ENCODE measurements around the gene PTGS1.

Gene PTGS1

DNA sequence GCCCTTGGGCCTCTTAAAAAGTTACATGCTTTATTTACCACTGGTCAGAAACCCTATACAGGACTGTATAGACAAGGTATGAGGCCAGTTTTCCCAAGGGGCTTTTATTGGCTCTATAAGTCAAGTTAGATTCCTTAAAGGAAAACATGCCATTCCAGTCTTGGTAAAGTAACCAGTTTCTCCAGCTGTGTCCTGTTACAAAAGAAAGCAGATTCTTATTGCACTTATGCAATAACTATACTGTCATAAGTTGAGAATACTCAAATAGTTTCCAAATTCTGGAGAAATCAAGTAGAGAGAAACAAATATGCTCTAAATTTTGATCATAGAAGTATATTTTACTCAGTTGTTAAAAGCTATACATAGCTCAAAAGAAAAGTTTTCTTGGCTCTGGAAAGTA lies 47.2 kb downstream of the PTGS1 start:
- H3K36me3 ChIP-seq (ENCODE audit: control insufficient read depth, insufficient read depth, low read length) = no peaks in the 10 kb centered on the region
- peaks cover 3% of the 10 kb centered on the region; the same call in 1 of the 2 replicates for H3K9me3 ChIP-seq (ENCODE audit: control insufficient read depth, insufficient read depth, low read length)
- no peak overlapping the region for H3K27ac ChIP-seq (ENCODE audit: low read length)
- no peak for DNase-seq (ENCODE audit: low read depth, low spot score)
- no peak overlapping the region for H3K4me3 ChIP-seq (ENCODE audit: low read length)
- no peaks in the 10 kb centered on the region for H3K4me1 ChIP-seq (ENCODE audit: control insufficient read depth, insufficient read depth, low read length)
- H3K27me3 ChIP-seq (ENCODE audit: control insufficient read depth, insufficient read depth, low read length) = no peaks in the 10 kb centered on the region

DNA sequence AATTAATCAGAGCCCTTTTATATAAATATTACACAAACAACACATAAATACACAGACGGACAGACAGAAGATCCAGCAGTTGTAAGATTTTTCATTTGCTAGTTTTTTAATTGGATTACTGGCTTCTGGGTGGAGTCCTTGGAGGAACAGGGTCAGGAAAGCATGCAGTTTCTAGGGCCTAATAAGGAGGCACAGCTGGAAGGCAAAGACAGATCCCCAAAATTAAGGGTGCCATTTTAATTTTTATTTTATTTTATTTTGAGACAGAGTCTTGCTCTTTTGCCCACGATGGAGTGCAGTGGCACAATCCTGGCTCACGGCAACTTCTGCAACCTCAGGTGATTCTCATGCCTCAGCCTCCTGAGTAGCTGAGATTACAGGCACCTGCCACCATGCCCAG lies 49.5 kb downstream of the PTGS1 start:
- H3K27me3 ChIP-seq (ENCODE audit: control insufficient read depth, insufficient read depth, low read length) = no peaks in the 10 kb centered on the region
- no peaks in the 10 kb centered on the region for H3K36me3 ChIP-seq (ENCODE audit: control insufficient read depth, insufficient read depth, low read length)
- no peaks in the 10 kb centered on the region for H3K4me1 ChIP-seq (ENCODE audit: control insufficient read depth, insufficient read depth, low read length)
- H3K4me3 ChIP-seq (ENCODE audit: low read length) = no peak overlapping the region
- H3K27ac ChIP-seq (ENCODE audit: low read length) = no peak overlapping the region
- WGBS (ENCODE audit: insufficient coverage, insufficient read length) = no CpG with 5 or more reads among the region's 3 CpGs
- H3K9me3 ChIP-seq (ENCODE audit: control insufficient read depth, insufficient read depth, low read length) = peaks cover 3% of the 10 kb centered on the region; the same call in 1 of the 2 replicates
- DNase-seq (ENCODE audit: low read depth, low spot score) = no peak

DNA sequence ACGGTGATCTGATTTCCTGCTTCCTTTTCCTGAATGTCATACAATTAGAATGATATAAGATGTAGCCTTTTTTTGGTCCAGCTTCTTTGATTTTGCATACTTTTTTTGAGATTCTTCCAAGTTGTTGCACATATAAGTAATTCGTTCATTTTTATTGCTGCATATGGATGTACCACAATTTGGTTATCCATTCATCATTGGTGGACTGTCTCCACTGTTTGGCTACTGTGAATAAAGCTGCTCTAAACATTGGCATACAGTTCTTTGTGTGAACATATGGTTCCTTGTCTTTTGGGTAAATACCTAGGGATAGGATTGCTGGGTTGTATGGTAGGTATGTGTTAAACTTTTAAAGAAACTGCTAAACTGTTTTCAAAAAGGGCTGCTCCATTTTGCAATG lies 54.3 kb downstream of the PTGS1 start:
- Histone ChIP-seq H3K4me1 (ENCODE audit: control insufficient read depth, insufficient read depth, low read length) (no peaks in the 10 kb centered on the region), H3K36me3 (ENCODE audit: control insufficient read depth, insufficient read depth, low read length) (no peaks in the 10 kb centered on the region), H3K9me3 (ENCODE audit: control insufficient read depth, insufficient read depth, low read length) (peaks cover 2% of the 10 kb centered on the region; the same call in 1 of the 2 replicates), H3K27me3 (ENCODE audit: control insufficient read depth, insufficient read depth, low read length) (no peaks in the 10 kb centered on the region), H3K4me3 (ENCODE audit: low read length) (no peak overlapping the region), H3K27ac (ENCODE audit: low read length) (no peak overlapping the region)
- DNase-seq (ENCODE audit: low read depth, low spot score) = no peak
- no CpG with 5 or more reads among the region's 2 CpGs for WGBS (ENCODE audit: insufficient coverage, insufficient read length)

DNA sequence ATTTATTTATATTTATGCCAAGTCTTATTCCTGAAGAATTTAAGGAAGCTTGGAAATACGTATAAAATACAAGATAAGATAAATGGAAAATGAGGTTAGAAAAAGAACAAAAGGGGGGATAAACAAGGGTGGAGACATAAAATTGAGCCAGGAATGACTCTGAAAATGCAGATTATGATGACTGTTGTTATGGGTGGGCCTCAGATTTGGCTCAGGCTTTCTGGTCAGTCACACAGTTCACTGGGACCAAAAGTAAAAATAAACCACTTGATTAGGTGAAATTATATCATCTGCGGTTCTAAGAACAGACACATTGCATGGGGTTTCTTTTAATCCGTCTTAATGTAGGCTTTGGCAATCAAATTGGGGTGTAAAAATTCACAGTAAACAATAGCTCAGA lies 55.9 kb downstream of the PTGS1 start:
- Histone ChIP-seq H3K36me3 (ENCODE audit: control insufficient read depth, insufficient read depth, low read length) (no peaks in the 10 kb centered on the region), H3K27ac (ENCODE audit: low read length) (no peak overlapping the region), H3K4me1 (ENCODE audit: control insufficient read depth, insufficient read depth, low read length) (no peaks in the 10 kb centered on the region), H3K27me3 (ENCODE audit: control insufficient read depth, insufficient read depth, low read length) (no peaks in the 10 kb centered on the region), H3K4me3 (ENCODE audit: low read length) (no peak overlapping the region), H3K9me3 (ENCODE audit: control insufficient read depth, insufficient read depth, low read length) (no peaks in the 10 kb centered on the region; the same call in 1 of the 2 replicates)
- no CpG with 5 or more reads among the region's 3 CpGs for WGBS (ENCODE audit: insufficient coverage, insufficient read length)
- no peak for DNase-seq (ENCODE audit: low read depth, low spot score)

DNA sequence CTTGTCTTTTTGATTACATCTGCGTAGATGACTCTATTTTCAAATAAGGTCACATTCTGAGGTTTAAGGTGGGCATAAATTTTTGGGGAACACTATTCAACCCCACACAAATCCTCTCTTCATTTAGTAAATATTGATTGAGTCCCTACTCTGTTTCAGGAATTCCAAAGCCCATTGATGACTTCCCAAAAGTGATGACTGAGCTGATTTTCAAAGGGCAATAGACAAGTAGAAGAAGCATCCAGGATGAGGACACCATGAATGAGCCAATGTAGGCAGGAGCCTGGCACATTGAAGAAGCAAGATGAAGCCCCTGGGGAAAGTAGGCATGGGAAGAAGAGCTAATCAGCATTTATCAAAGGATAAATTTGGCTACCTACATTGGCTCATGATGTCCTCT lies 71.7 kb downstream of the PTGS1 start:
- H3K9me3 ChIP-seq (ENCODE audit: control insufficient read depth, insufficient read depth, low read length) = peaks cover 2% of the 10 kb centered on the region
- no peak overlapping the region for H3K27ac ChIP-seq (ENCODE audit: low read length)
- WGBS (ENCODE audit: insufficient coverage, insufficient read length) = no CpG with 5 or more reads among the region's 1 CpG
- H3K4me1 ChIP-seq (ENCODE audit: control insufficient read depth, insufficient read depth, low read length) = no peaks in the 10 kb centered on the region
- H3K4me3 ChIP-seq (ENCODE audit: low read length) = no peak overlapping the region
- no peaks in the 10 kb centered on the region for H3K36me3 ChIP-seq (ENCODE audit: control insufficient read depth, insufficient read depth, low read length)
- DNase-seq (ENCODE audit: low read depth, low spot score) = no peak
- no peaks in the 10 kb centered on the region for H3K27me3 ChIP-seq (ENCODE audit: control insufficient read depth, insufficient read depth, low read length)

DNA sequence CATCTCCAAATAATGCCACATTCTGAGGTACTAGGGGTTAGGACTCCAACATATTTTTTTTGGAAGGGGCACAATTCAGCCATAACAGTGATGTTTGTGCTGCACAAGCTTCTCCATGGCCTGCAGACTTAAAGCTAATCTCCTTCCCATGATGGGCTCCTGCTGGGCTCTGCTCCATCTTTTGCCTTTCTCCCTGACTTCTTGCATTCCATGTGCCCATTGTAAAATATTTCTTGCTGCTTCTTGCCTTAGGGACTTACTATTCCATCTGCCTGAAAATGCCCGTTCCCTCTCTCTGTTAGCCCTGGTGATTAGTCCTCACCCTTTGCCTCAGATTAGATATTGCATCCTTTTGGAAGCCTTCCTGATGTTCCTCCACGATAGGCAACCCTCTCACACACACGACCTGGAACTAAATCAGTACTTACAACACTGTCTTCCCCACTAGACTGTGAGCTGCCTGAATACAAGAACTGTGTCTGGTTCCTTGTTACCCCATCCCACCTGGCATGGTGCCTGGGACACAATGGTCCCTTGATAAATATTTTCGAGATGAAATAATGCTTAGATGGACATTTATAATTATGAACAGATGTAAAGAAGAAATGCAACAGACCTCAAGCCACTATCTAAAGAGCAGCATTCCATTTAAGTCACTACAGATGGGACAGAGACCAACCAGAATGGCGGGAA lies 73.4 kb downstream of the PTGS1 start:
- Histone ChIP-seq H3K9me3 (ENCODE audit: control insufficient read depth, insufficient read depth, low read length) (peaks cover 2% of the 10 kb centered on the region), H3K4me3 (ENCODE audit: low read length) (no peak overlapping the region), H3K27ac (ENCODE audit: low read length) (no peak overlapping the region), H3K36me3 (ENCODE audit: control insufficient read depth, insufficient read depth, low read length) (no peaks in the 10 kb centered on the region), H3K27me3 (ENCODE audit: control insufficient read depth, insufficient read depth, low read length) (no peaks in the 10 kb centered on the region), H3K4me1 (ENCODE audit: control insufficient read depth, insufficient read depth, low read length) (no peaks in the 10 kb centered on the region)
- DNase-seq (ENCODE audit: low read depth, low spot score) = no peak
- WGBS (ENCODE audit: insufficient coverage, insufficient read length) = no CpG with 5 or more reads among the region's 5 CpGs
